Panc1 (cell line): ENCODE results near the gene PEX3. TPM values are rescaled to one million over a fixed set of nuclear protein-coding genes. Genes with fewer than 3 reads are reported as not detected.

ENCODE experiments used
- ATAC-seq: fragments of 200-7000 bp; cut with Tn5 transposase; 2 replicates; pipeline ENCODE4 v1.9.1; 2020; ENCODE audit warnings: mild to moderate bottlenecking, moderate library complexity
- BruUV-seq: library from RNA; stranded (reverse); fragments of 400-500 nt; replicated peaks from 2 replicates; lab custom pipeline; 2021; lab: Mats Ljungman, UMichigan
- CTCF ChIA-PET: fragments of 300-600 bp; sonication (Branson Sonifier 250); formaldehyde crosslinking; loops from one replicate; lab custom pipeline; 2022; ENCODE audit warnings: antibody characterized with exemption; lab: Charles Lee
- POLR2A ChIA-PET: fragments of 300-600 bp; sonication (Branson Sonifier 250); formaldehyde crosslinking; loops from one replicate; lab custom pipeline; 2022; ENCODE audit warnings: antibody characterized with exemption; lab: Charles Lee
- DNase-seq: peaks from one replicate; pipeline ENCODE4 v3.0.0-alpha.2; 2010; ENCODE audit warnings: low read depth, low spot score
- H3K27ac ChIP-seq: 2 replicates; pipeline ENCODE4 v1.5.1; 2011; ENCODE audit warnings: mild to moderate bottlenecking, low read length, inconsistent platforms
- H3K27me3 ChIP-seq: fragments of 200-500 bp; sonication (Bioruptor generic); 2 replicates; pipeline ENCODE4 v1.6.0; 2014; ENCODE audit warnings: low read length, inconsistent platforms; ENCODE audit not compliant: control insufficient read depth, insufficient read depth
- H3K36me3 ChIP-seq: fragments of 200-500 bp; sonication (Bioruptor generic); 2 replicates; pipeline ENCODE4 v1.5.1; 2014; ENCODE audit warnings: inconsistent platforms, mild to moderate bottlenecking, low read length, moderate library complexity; ENCODE audit not compliant: control insufficient read depth, insufficient read depth
- H3K4me1 ChIP-seq: 2 replicates; pipeline ENCODE4 v1.5.1; 2011; ENCODE audit warnings: inconsistent platforms, mild to moderate bottlenecking, low read length, moderate library complexity; ENCODE audit not compliant: control insufficient read depth, insufficient read depth
- H3K4me3 ChIP-seq, 2 experiments: 2 replicates each; pipeline ENCODE4 v1.5.1; 2011 to 2012; ENCODE audit warnings: low read depth in 2 of 2, low read length in 2 of 2, mild to moderate bottlenecking in 2 of 2, inconsistent platforms in 1 of 2, moderate library complexity in 1 of 2
- H3K9me3 ChIP-seq: fragments of 200-500 bp; sonication (Bioruptor generic); 2 replicates; pipeline ENCODE4 v1.5.1; 2014; ENCODE audit warnings: low read depth, mild to moderate bottlenecking, inconsistent platforms, low read length, moderate library complexity; ENCODE audit not compliant: control insufficient read depth, insufficient read depth
- POLR2AphosphoS5 ChIP-seq: IDR thresholded peaks from 2 replicates; pipeline ENCODE4 v1.6.1; 2012; ENCODE audit warnings: mild to moderate bottlenecking, low read depth, low read length, moderate library complexity
- REST ChIP-seq, 2 experiments: IDR thresholded peaks; 2 replicates each; pipeline ENCODE4 v1.6.1; 2011 to 2012; ENCODE audit warnings: low read depth in 2 of 2, control low read depth in 1 of 2, low read length in 1 of 2, mild to moderate bottlenecking in 1 of 2, moderate library complexity in 1 of 2; ENCODE audit not compliant: insufficient read depth in 1 of 2
- SIN3A ChIP-seq: IDR thresholded peaks from 2 replicates; pipeline ENCODE4 v1.6.1; 2012; ENCODE audit warnings: low read depth, mild to moderate bottlenecking, low read length, moderate library complexity, borderline replicate concordance; ENCODE audit not compliant: insufficient read depth
- TCF7L2 ChIP-seq: IDR thresholded peaks from 2 replicates; pipeline ENCODE4 v1.6.1; 2011; ENCODE audit warnings: mild to moderate bottlenecking, low read depth, low read length, inconsistent platforms
- in situ Hi-C: cut with HindIII; loops from 2 replicates; pipeline ENCODE4 v1.10.0; 2016; ENCODE audit warnings: low sequenced_read_pairs, low pct_unique_long_range_greater_than_20kb
- intact Hi-C: fragments of 100-400 bp; cut with micrococcal nuclease; formaldehyde crosslinking; loops from one replicate; pipeline ENCODE4 v1.10.0; 2022; ENCODE audit not compliant: unreplicated experiment
- total RNA-seq: library from RNA; stranded (reverse); gene quantifications from one replicate; pipeline ENCODE4 v1.2.1, GENCODE V29; 2021; ENCODE audit not compliant: unreplicated experiment
- TF ChIP-seq, protein P1 (sequence below): fragments of 450-650 bp; IDR thresholded peaks from 2 replicates; pipeline ENCODE4 v1.5.1; 2017; ENCODE audit warnings: mild to moderate bottlenecking

PEX3 gene
- total RNA-seq, 1 experiment from 2014 or later, result 16.5 TPM

DNA sequence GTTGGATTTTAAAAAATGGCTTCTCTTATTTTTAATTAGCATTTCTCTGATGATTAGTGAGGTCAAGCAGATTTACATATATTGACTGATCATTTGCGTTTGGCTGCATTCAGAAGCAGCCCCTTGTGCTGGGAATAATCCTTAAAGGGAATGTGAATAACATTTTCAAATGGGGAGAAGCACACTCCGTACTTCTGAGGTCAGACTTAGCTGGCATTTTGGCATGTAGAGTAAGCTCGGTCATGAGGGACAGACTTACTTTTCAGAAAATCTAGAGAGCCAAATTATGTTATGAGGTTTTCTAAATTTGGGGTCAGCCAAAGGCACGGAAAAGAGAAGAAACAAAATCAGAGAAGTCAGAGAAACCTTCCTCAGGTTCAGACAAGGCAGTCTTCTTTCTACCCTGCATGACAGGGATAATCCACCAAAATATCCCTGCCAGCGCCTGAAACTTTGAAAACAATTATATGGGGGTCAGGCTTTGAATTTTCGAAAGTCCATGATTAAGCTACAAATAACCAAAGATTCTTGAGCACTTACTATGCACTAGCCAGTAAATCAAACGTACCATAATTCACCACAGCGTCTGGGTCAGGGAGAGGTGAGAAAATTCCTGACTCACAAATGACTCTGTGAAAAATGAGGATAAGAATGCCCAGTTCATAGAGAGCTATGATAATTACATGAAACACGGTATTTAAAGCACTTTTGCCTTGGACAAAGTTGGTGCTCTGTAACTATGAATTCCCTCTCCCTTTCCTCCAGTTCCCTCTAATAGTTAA lies 45.0 kb upstream of the PEX3 start:
- ChIA-PET CTCF (no interaction called here), POLR2A (no interaction called here)
- no peaks in the 10 kb centered on the region for H3K4me1 ChIP-seq
- no peaks in the 10 kb centered on the region for H3K36me3 ChIP-seq
- TF ChIP-seq, protein P1, sequence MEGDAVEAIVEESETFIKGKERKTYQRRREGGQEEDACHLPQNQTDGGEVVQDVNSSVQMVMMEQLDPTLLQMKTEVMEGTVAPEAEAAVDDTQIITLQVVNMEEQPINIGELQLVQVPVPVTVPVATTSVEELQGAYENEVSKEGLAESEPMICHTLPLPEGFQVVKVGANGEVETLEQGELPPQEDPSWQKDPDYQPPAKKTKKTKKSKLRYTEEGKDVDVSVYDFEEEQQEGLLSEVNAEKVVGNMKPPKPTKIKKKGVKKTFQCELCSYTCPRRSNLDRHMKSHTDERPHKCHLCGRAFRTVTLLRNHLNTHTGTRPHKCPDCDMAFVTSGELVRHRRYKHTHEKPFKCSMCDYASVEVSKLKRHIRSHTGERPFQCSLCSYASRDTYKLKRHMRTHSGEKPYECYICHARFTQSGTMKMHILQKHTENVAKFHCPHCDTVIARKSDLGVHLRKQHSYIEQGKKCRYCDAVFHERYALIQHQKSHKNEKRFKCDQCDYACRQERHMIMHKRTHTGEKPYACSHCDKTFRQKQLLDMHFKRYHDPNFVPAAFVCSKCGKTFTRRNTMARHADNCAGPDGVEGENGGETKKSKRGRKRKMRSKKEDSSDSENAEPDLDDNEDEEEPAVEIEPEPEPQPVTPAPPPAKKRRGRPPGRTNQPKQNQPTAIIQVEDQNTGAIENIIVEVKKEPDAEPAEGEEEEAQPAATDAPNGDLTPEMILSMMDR, result no peak
- TF ChIP-seq SIN3A (no peak), POLR2AphosphoS5 (no peak), REST (IDR thresholded peaks at IDR 0.05; ENCODE audit: insufficient read depth in 1 of 2, low read depth in 2 of 2, low read length in 1 of 2) (no peak), TCF7L2 (no peak)
- H3K4me3 ChIP-seq, result no peak overlapping the region
- no peak for ATAC-seq
- in situ Hi-C loops (no loop called here), intact Hi-C loops (no loop called here)
- DNase-seq, result no peak
- no peaks in the 10 kb centered on the region for H3K27me3 ChIP-seq
- no peaks in the 10 kb centered on the region for H3K9me3 ChIP-seq
- H3K27ac ChIP-seq, result no peak overlapping the region
- no TSS peak for BruUV-seq

DNA sequence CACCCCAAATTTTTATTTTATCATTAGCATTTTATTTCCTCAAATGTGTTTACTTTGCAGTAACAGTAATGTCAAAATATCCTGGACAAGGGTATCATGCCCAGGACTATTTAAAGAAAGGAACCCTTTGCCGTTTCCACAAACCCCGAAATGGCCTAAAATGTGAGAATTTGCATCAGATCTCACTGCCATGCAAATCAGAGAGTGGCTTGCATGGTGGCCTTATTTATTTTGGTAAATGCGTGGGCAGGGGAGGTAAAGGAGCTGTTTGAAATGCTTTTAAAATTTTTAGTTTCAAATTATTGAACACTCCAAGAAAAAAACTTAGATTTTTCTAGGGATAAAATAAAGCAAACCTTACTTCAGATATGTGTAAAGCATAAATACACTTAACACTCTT lies 43.9 kb upstream of the PEX3 start:
- H3K27me3 ChIP-seq, result no peaks in the 10 kb centered on the region
- no peaks in the 10 kb centered on the region for H3K9me3 ChIP-seq
- no TSS peak for BruUV-seq
- ChIA-PET POLR2A (no interaction called here), CTCF (no interaction called here)
- in situ Hi-C loops (no loop called here), intact Hi-C loops (no loop called here)
- H3K4me3 ChIP-seq, result no peak overlapping the region
- no peak for ATAC-seq
- TF ChIP-seq SIN3A, result no peak
- no peak overlapping the region for H3K27ac ChIP-seq
- no peaks in the 10 kb centered on the region for H3K4me1 ChIP-seq
- DNase-seq, result no peak
- H3K36me3 ChIP-seq, result no peaks in the 10 kb centered on the region

GRCh38 chr6:143408151-143408786 lies 42.3 kb upstream of the PEX3 start:
- H3K27ac ChIP-seq, result no peak overlapping the region
- ChIA-PET CTCF (no interaction called here), POLR2A (no interaction called here)
- intact Hi-C loops (no loop called here), in situ Hi-C loops (no loop called here)
- no peaks in the 10 kb centered on the region for H3K4me1 ChIP-seq
- no peaks in the 10 kb centered on the region for H3K36me3 ChIP-seq
- no peak for TF ChIP-seq REST (IDR thresholded peaks at IDR 0.05; ENCODE audit: insufficient read depth in 1 of 2, low read depth in 2 of 2, low read length in 1 of 2)
- no peak for TF ChIP-seq TCF7L2
- TF ChIP-seq, protein P1, result no peak
- TF ChIP-seq SIN3A, result no peak
- no peak for TF ChIP-seq POLR2AphosphoS5
- no peaks in the 10 kb centered on the region for H3K27me3 ChIP-seq
- BruUV-seq, result no TSS peak
- ATAC-seq (no peak), DNase-seq (no peak)
- no peak overlapping the region for H3K4me3 ChIP-seq
- no peaks in the 10 kb centered on the region for H3K9me3 ChIP-seq
